GM06990 (cell line): Measurements from ENCODE around the gene STAC3.

Experiments
- DNase-seq: peaks from one replicate; pipeline ENCODE4 v3.0.0-alpha.2; 2011; ENCODE audit not compliant: insufficient read length; ENCODE audit errors: extremely low read depth
- H3K27me3 ChIP-seq: replicated peaks from 2 replicates; pipeline ENCODE4 v1.6.0; 2011; ENCODE audit warnings: low read length; ENCODE audit not compliant: control insufficient read depth, insufficient read depth
- H3K36me3 ChIP-seq: 2 replicates; pipeline ENCODE4 v1.5.1; 2011; ENCODE audit warnings: low read length; ENCODE audit not compliant: control insufficient read depth, insufficient read depth
- H3K4me3 ChIP-seq: replicated peaks from 2 replicates; pipeline ENCODE4 v1.5.1; 2011; ENCODE audit warnings: low read depth, mild to moderate bottlenecking, control low read depth, low read length
- TF ChIP-seq, protein P1 (sequence below): IDR thresholded peaks from 2 replicates; pipeline ENCODE4 v1.5.1; 2011; ENCODE audit warnings: low read length, control low read depth, mild to moderate bottlenecking, inconsistent platforms; ENCODE audit not compliant: insufficient read depth, poor library complexity, severe bottlenecking

Gene STAC3

DNA sequence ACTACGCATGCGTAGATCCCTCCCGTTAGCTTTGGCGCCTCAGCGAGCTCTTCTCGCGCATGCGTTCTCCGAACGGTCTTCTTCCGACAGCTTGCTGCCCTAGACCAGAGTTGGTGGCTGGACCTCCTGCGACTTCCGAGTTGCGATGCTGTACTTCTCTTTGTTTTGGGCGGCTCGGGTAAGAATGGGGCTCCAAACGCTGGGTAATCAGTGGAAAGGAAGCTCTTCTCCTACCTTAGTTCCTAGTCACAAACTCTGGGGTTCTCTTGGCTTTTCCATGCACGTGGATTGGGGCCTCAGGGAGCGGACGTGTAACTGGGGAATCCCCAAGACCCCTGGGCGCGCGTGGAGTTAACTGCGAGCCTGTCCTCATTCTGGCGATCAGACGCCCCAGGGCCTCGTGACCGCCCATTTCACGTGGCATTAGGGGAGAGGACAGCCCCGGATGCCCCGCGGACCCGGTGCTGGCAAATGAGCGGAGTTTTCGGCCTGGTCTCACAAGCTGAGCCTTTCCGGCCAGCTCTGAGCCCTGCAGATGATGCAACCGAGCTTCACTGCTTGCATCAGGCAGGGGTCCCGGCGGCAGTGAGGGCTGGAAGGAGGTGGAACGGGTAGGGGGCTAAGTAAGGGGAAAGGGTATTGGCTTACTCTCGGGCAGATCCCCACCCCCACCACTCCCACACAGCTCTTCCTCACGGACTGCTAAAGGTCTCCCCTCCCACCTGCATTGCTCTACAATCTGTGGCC, 21.2 kb downstream of the STAC3 start, which contains the start of gene SHMT2:
Gene SHMT2 (plus strand): TSS at position 78 of the 747 bp plus-strand sequence. CDS start 68 bp downstream, at position 146.
- DNase-seq = peak; percentile 86
- Histone ChIP-seq H3K4me3 (peak within 1 kb of the TSS; percentile 81), H3K27me3 (peaks cover 1% of the 10 kb centered on the region; the same call in 1 of the 2 replicates), H3K36me3 (peaks cover 28% of the 10 kb centered on the region)
- TF ChIP-seq, protein P1, sequence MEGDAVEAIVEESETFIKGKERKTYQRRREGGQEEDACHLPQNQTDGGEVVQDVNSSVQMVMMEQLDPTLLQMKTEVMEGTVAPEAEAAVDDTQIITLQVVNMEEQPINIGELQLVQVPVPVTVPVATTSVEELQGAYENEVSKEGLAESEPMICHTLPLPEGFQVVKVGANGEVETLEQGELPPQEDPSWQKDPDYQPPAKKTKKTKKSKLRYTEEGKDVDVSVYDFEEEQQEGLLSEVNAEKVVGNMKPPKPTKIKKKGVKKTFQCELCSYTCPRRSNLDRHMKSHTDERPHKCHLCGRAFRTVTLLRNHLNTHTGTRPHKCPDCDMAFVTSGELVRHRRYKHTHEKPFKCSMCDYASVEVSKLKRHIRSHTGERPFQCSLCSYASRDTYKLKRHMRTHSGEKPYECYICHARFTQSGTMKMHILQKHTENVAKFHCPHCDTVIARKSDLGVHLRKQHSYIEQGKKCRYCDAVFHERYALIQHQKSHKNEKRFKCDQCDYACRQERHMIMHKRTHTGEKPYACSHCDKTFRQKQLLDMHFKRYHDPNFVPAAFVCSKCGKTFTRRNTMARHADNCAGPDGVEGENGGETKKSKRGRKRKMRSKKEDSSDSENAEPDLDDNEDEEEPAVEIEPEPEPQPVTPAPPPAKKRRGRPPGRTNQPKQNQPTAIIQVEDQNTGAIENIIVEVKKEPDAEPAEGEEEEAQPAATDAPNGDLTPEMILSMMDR = no peak

DNA sequence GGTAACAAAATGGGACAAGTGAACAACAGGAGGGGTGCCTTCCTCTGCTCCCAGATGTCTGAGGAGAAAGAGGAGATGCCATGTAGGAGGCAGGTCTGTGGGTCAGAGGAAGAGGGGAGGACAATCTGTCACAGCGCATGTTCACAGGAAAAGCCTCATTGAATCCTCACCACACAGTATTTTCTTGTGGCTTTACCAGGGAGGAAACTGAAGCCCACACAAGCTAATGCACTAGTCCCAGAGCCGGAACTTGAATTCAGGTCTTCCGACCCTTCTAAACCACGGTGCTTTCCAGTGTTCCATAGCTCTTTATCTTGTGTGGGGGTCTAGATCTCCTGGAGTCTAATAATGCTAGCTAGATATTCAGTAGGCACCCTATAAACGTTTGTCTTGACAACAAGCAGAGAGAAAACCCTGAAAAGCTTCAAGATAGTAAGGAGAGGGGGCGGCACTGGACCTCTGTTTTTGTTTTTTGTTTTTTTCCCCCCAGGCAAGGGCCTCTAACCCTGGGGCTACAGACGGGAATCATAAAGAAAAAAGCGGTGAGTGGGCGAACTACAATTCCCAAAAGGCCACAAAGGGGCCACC, 21.8 kb downstream of the STAC3 start:
- no peak for DNase-seq
- TF ChIP-seq, protein P1 = no peak
- peak overlapping the region; percentile 81 for H3K4me3 ChIP-seq
- peaks cover 1% of the 10 kb centered on the region; the same call in 1 of the 2 replicates for H3K27me3 ChIP-seq
- peaks cover 26% of the 10 kb centered on the region for H3K36me3 ChIP-seq

- Histone ChIP-seq H3K36me3 (peaks cover 13% of the 10 kb centered on the region), H3K4me3 (no peak overlapping the region), H3K27me3 (peaks cover 5% of the 10 kb centered on the region; the same call in 1 of the 2 replicates)
- no peak for DNase-seq
- TF ChIP-seq, protein P1 = no peak
Observed at GRCh38 chr12:57227315-57228115, 23.5 kb downstream of the STAC3 start.

DNA sequence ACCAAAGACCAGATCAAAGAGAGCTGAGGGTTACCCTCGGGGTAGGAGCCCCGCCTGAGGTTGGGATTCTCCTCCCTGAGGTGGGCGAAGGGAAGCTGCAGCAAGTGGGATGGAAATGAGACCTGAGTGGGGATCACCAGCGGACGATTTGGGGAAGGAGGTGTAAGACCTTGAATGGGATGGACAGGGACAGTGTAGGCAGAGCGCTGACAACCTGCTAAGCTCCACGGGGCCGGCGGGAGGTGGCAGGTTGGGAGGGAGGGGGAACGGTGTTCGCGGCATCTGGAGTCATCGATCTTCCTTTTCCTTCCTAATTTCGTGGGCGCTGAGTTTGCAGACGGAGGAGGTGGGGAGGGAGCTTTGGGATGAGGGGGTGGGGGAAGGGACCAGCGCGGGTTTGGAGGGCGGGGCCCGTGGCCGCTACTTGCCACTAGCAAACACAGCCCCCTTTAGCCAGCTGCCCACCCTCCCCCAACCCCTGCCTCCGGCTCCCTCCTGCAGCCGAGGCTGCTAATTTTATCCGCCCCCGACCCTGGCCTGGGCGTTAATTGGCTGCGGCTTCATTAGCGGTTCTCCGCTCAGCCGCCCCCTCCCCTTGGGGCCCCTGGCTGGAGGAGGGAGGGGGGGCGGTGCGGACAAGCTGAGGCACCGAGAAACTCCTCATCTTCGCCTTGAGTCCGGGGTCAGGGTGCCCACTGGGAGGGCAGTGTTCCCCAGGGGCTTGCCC, 24.2 kb downstream of the STAC3 start:
- TF ChIP-seq, protein P1 = no peak
- Histone ChIP-seq H3K36me3 (peaks cover 6% of the 10 kb centered on the region), H3K27me3 (peaks cover 5% of the 10 kb centered on the region; the same call in 1 of the 2 replicates), H3K4me3 (no peak overlapping the region)
- peak; percentile 47 for DNase-seq

DNA sequence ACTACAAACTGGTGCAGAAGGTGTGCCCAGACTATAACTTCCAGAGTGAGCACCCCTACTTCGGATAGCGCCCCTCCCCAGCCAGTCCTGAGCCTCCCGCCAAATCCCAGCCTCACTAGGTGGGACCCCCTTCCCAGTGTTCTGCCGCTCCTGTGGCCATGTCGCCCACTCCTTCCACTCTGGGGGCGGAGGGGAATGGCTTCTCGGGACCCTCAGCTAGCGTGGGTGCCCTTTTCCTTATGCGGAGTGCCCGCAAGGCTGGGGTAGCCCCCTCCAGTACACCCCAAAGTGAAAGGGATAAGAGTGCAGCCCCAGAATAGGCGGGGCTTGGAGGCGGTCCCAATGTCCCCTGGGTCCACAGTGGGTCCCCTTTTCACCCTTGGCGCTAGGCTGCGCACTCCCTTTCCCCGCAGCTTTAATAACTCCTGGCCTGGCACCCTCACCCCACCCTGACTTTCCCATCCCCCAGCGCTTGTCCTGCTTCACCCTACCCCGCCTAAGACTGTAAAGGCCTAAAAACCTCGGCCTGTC, 25.2 kb downstream of the STAC3 start:
- Histone ChIP-seq H3K27me3 (peaks cover 9% of the 10 kb centered on the region; the same call in 1 of the 2 replicates), H3K4me3 (no peak overlapping the region), H3K36me3 (no peaks in the 10 kb centered on the region)
- TF ChIP-seq, protein P1 = no peak
- DNase-seq = no peak
